ENCODE measurements around the gene C10orf71.

The C10orf71 gene

GRCh38 chr10:49309691-49310411, 10.9 kb downstream of the C10orf71 start:
- intact Hi-C loops (cut with DNase I) = no loop called here
- peak in 2 of 42 donors; percentile 4 to 17 for DNase-seq

- intact Hi-C loops (cut with DNase I) = no loop called here
- no peak for DNase-seq
Measured at GRCh38 chr10:49310460-49310859, 11.5 kb downstream of the C10orf71 start.

GRCh38 chr10:49310901-49311554, 12.1 kb downstream of the C10orf71 start:
- intact Hi-C loops (cut with DNase I) = no loop called here
- DNase-seq = no peak

GRCh38 chr10:49311555-49312236, 12.7 kb downstream of the C10orf71 start:
- intact Hi-C loops (cut with DNase I) = no loop called here
- DNase-seq = peak in 1 of 42 donors; percentile 14

GRCh38 chr10:49312246-49312869, 13.4 kb downstream of the C10orf71 start:
- peak in 2 of 42 donors; percentile 14 to 30 for DNase-seq
- intact Hi-C loops (cut with DNase I) = no loop called here

- intact Hi-C loops (cut with DNase I) = no loop called here
- DNase-seq = no peak
Measured at GRCh38 chr10:49313501-49314070, 14.6 kb downstream of the C10orf71 start.

GRCh38 chr10:49314806-49315205, 15.8 kb downstream of the C10orf71 start:
- DNase-seq = no peak
- intact Hi-C loops (cut with DNase I) = no loop called here

GRCh38 chr10:49318028-49318427, 19.1 kb downstream of the C10orf71 start:
- DNase-seq = no peak
- intact Hi-C loops (cut with DNase I) = no loop called here

- intact Hi-C loops (cut with DNase I) = no loop called here
- DNase-seq = no peak
Measured at GRCh38 chr10:49318755-49319154, 19.8 kb downstream of the C10orf71 start.

- intact Hi-C loops (cut with DNase I) = no loop called here
- DNase-seq = no peak
Measured at GRCh38 chr10:49319206-49319605, 20.2 kb downstream of the C10orf71 start.

GRCh38 chr10:49320191-49320590, 21.2 kb downstream of the C10orf71 start:
- intact Hi-C loops (cut with DNase I) = no loop called here
- peak in 1 of 42 donors; percentile 2 for DNase-seq

GRCh38 chr10:49321021-49321420, 22.1 kb downstream of the C10orf71 start:
- intact Hi-C loops (cut with DNase I) = no loop called here

GRCh38 chr10:49322371-49323170, 23.6 kb downstream of the C10orf71 start:
- intact Hi-C loops (cut with DNase I) = no loop called here
- DNase-seq = peak in 4 of 42 donors; percentile 2 to 32 (median 28)

More at GRCh38 chr10:49321021-49321420, 22.1 kb downstream of the C10orf71 start:
- DNase-seq = no peak

- intact Hi-C loops (cut with DNase I) = no loop called here
- DNase-seq = peak in 3 of 42 donors; percentile 14 to 39 (median 34)
Measured at GRCh38 chr10:49323171-49323895, 24.4 kb downstream of the C10orf71 start.

- intact Hi-C loops (cut with DNase I) = no loop called here
- peak in 2 of 42 donors; percentile 16 for DNase-seq
Measured at GRCh38 chr10:49323896-49324270, 24.9 kb downstream of the C10orf71 start.

GRCh38 chr10:49324711-49325110, 25.7 kb downstream of the C10orf71 start:
- peak in 3 of 42 donors; percentile 26 to 44 (median 32) for DNase-seq
- intact Hi-C loops (cut with DNase I) = no loop called here

GRCh38 chr10:49325131-49325915, 26.4 kb downstream of the C10orf71 start:
- peak in 3 of 42 donors; percentile 12 to 34 (median 20) for DNase-seq
- intact Hi-C loops (cut with DNase I) = no loop called here
